HL-60 (cell line): ENCODE results near the gene TMEM161A.

Experiments used
- GABPA ChIP-seq: IDR thresholded peaks from 2 replicates; pipeline ENCODE4 v1.6.1; 2012; ENCODE audit warnings: low read depth
- POLR2AphosphoS5 ChIP-seq: IDR thresholded peaks from 2 replicates; pipeline ENCODE4 v1.6.1; 2012; ENCODE audit warnings: low read depth
- REST ChIP-seq: IDR thresholded peaks from 2 replicates; pipeline ENCODE4 v1.6.1; 2012; ENCODE audit warnings: low read depth; ENCODE audit not compliant: insufficient replicate concordance
- TF ChIP-seq, protein P1 (sequence below): IDR thresholded peaks from one replicate; pipeline ENCODE4 v1.5.1; 2011; ENCODE audit warnings: low read length, control low read depth, inconsistent platforms; ENCODE audit not compliant: insufficient read depth

- TF ChIP-seq, protein P1, sequence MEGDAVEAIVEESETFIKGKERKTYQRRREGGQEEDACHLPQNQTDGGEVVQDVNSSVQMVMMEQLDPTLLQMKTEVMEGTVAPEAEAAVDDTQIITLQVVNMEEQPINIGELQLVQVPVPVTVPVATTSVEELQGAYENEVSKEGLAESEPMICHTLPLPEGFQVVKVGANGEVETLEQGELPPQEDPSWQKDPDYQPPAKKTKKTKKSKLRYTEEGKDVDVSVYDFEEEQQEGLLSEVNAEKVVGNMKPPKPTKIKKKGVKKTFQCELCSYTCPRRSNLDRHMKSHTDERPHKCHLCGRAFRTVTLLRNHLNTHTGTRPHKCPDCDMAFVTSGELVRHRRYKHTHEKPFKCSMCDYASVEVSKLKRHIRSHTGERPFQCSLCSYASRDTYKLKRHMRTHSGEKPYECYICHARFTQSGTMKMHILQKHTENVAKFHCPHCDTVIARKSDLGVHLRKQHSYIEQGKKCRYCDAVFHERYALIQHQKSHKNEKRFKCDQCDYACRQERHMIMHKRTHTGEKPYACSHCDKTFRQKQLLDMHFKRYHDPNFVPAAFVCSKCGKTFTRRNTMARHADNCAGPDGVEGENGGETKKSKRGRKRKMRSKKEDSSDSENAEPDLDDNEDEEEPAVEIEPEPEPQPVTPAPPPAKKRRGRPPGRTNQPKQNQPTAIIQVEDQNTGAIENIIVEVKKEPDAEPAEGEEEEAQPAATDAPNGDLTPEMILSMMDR, result no peak
- TF ChIP-seq REST, result no peak
- no peak for TF ChIP-seq POLR2AphosphoS5
- TF ChIP-seq GABPA, result no peak
These were observed 27.1 kb upstream of the TMEM161A start for GRCh38 chr19:19165396-19165795.
